GM12872 (cell line): ENCODE results near the gene CYP19A1.

Source experiments
- CTCF ChIP-seq: IDR thresholded peaks from 3 replicates; pipeline ENCODE4 v1.5.1; 2011; ENCODE audit warnings: low read depth, mild to moderate bottlenecking, low read length, moderate library complexity; ENCODE audit not compliant: insufficient read depth

Gene CYP19A1

GRCh38 chr15:51243774-51244173 lies 94.6 kb downstream of the CYP19A1 start:
- TF ChIP-seq CTCF, result no peak

GRCh38 chr15:51240066-51240465 lies 98.3 kb downstream of the CYP19A1 start:
- no peak for TF ChIP-seq CTCF

GRCh38 chr15:51237816-51238215 lies 100.6 kb downstream of the CYP19A1 start:
- TF ChIP-seq CTCF, result no peak

- TF ChIP-seq CTCF, result no peak
Measured at GRCh38 chr15:51234176-51234927, 104.0 kb downstream of the CYP19A1 start.

- no peak for TF ChIP-seq CTCF
Measured at GRCh38 chr15:51232581-51232980, 105.8 kb downstream of the CYP19A1 start.

- 0 out of 3 replicates have a peak, but pooled peaks have one; percentile 23 for TF ChIP-seq CTCF
Measured at GRCh38 chr15:51229907-51230330, 108.5 kb downstream of the CYP19A1 start.

- no peak for TF ChIP-seq CTCF
Measured at GRCh38 chr15:51227940-51228732, 110.3 kb downstream of the CYP19A1 start.
